Measurements from ENCODE around the gene PLD2.

PLD2 gene

GRCh38 chr17:4806777-4807604, at the start of gene PLD2:
Gene PLD2 (plus strand): TSS chr17:4807152. CDS start chr17:4807773, 621 bp downstream.
- DNase-seq, result no peak

GRCh38 chr17:4759776-4760236, 47.1 kb upstream of the PLD2 start:
- DNase-seq, result no peak

- no peak for DNase-seq
Observed at GRCh38 chr17:4764595-4764994, 42.4 kb upstream of the PLD2 start.

GRCh38 chr17:4766201-4766600, 40.8 kb upstream of the PLD2 start:
- no peak for DNase-seq

- no peak for DNase-seq
Observed at GRCh38 chr17:4766723-4767122, 40.2 kb upstream of the PLD2 start.

GRCh38 chr17:4768298-4768697, 38.7 kb upstream of the PLD2 start:
- DNase-seq, result no peak

- no peak for DNase-seq
Observed at GRCh38 chr17:4769628-4770027, 37.3 kb upstream of the PLD2 start.

- no peak for DNase-seq
Observed at GRCh38 chr17:4771519-4772234, 35.3 kb upstream of the PLD2 start, which contains the start of gene TM4SF5. Gene TM4SF5 (plus strand): TSS chr17:4771886. CDS start chr17:4771923, 37 bp downstream.

GRCh38 chr17:4772235-4772613, 34.7 kb upstream of the PLD2 start:
- DNase-seq, result no peak

- DNase-seq, result no peak
Observed at GRCh38 chr17:4777969-4778760, 28.8 kb upstream of the PLD2 start.

GRCh38 chr17:4780325-4780955, 26.5 kb upstream of the PLD2 start:
- no peak for DNase-seq

- DNase-seq, result no peak
Observed at GRCh38 chr17:4782652-4783051, 24.3 kb upstream of the PLD2 start.

GRCh38 chr17:4785311-4786105, 21.4 kb upstream of the PLD2 start:
- no peak for DNase-seq

- no peak for DNase-seq
Observed at GRCh38 chr17:4786106-4786511, 20.8 kb upstream of the PLD2 start, which contains the start of gene VMO1. Gene VMO1 (minus strand): TSS chr17:4786364. CDS start chr17:4786352, 12 bp downstream.

- DNase-seq, result no peak
Observed at GRCh38 chr17:4786516-4786915, 20.4 kb upstream of the PLD2 start.

GRCh38 chr17:4788159-4788806, 18.7 kb upstream of the PLD2 start:
- DNase-seq, result no peak

- no peak for DNase-seq
Observed at GRCh38 chr17:4788807-4789700, 17.9 kb upstream of the PLD2 start, which contains the start of gene GLTPD2. Gene GLTPD2 (plus strand): TSS chr17:4788964. CDS start chr17:4789012, 48 bp downstream.

GRCh38 chr17:4789701-4789950, 17.3 kb upstream of the PLD2 start:
- DNase-seq, result no peak

- DNase-seq, result no peak
Observed at GRCh38 chr17:4789951-4790704, 16.8 kb upstream of the PLD2 start.

- no peak for DNase-seq
Observed at GRCh38 chr17:4790705-4791088, 16.3 kb upstream of the PLD2 start.
